HEK293T (cell line): ENCODE data around the gene PDZD2.

ENCODE experiments used
- FOXK2 ChIP-seq: fragments of 450-650 bp; IDR thresholded peaks from 2 replicates; pipeline ENCODE4 v1.6.1; 2016; ENCODE audit warnings: mild to moderate bottlenecking
- FOXM1 ChIP-seq: fragments of 450-650 bp; IDR thresholded peaks from 2 replicates; pipeline ENCODE4 v1.6.1; 2017; ENCODE audit warnings: mild to moderate bottlenecking, borderline replicate concordance
- SUZ12 ChIP-seq: fragments of 450-650 bp; IDR thresholded peaks from 2 replicates; pipeline ENCODE4 v1.6.1; 2016; ENCODE audit warnings: mild to moderate bottlenecking

GRCh38 chr5:31937226-31937625 is 298.3 kb downstream of the PDZD2 start:
- TF ChIP-seq FOXM1 (no peak), FOXK2 (no peak), SUZ12 (no peak)
